Glutamatergic neuron (in vitro differentiated cells): ENCODE measurements around the gene ESYT1. TPM values are rescaled to one million over a fixed set of nuclear protein-coding genes. Genes with fewer than 3 reads are reported as not detected.
A peak's percentile ranks its signal among the peaks of the same experiment; 100 is the strongest.

Experiments
- DNase-seq: peaks from one replicate; pipeline ENCODE4 v3.0.0; 2022
- H3K27ac Mint-ChIP-seq: one replicate; pipeline ENCODE4 v1.8.0; 2020; ENCODE audit warnings: mild to moderate bottlenecking, mixed read lengths, inconsistent platforms; ENCODE audit not compliant: unreplicated experiment
- H3K27me3 Mint-ChIP-seq: one replicate; pipeline ENCODE4 v1.8.0; 2020; ENCODE audit warnings: mild to moderate bottlenecking, moderate library complexity, mixed read lengths, inconsistent platforms; ENCODE audit not compliant: unreplicated experiment
- H3K36me3 Mint-ChIP-seq: one replicate; pipeline ENCODE4 v1.8.0; 2020; ENCODE audit warnings: mild to moderate bottlenecking, mixed read lengths, inconsistent platforms; ENCODE audit not compliant: unreplicated experiment
- H3K4me1 Mint-ChIP-seq: one replicate; pipeline ENCODE4 v1.8.0; 2020; ENCODE audit warnings: mild to moderate bottlenecking, low read depth, mixed read lengths, inconsistent platforms; ENCODE audit not compliant: unreplicated experiment
- H3K4me3 Mint-ChIP-seq: one replicate; pipeline ENCODE4 v1.8.0; 2020; ENCODE audit warnings: mild to moderate bottlenecking, mixed read lengths, inconsistent platforms; ENCODE audit not compliant: unreplicated experiment
- H3K9me3 Mint-ChIP-seq: one replicate; pipeline ENCODE4 v1.8.0; 2020; ENCODE audit warnings: mild to moderate bottlenecking, moderate library complexity, mixed read lengths, inconsistent platforms; ENCODE audit not compliant: unreplicated experiment
- CTCF ChIP-seq: fragments of 200-600 bp; sonication (generic); IDR thresholded peaks from one replicate; pipeline ENCODE4 v1.5.0; 2021; ENCODE audit not compliant: partially characterized antibody, unreplicated experiment
- total RNA-seq: library from RNA; stranded (reverse); fragmentation: NEBNext Ultra II Directional; extraction: Animal tissue kit (Norgen Biotek cat#: 25700); gene quantifications from one replicate; pipeline ENCODE4 v1.2.1, GENCODE V29; 2021; ENCODE audit not compliant: unreplicated experiment

ESYT1 gene
- total RNA-seq, 1 donor from 2014 or later, result 144 TPM

GRCh38 chr12:56105609-56105902 lies 22.5 kb upstream of the ESYT1 start:
- H3K9me3 Mint-ChIP-seq, result peaks cover 2% of the 10 kb centered on the region
- H3K4me3 Mint-ChIP-seq, result peak overlapping the region; percentile 100
- peak overlapping the region; percentile 40 for H3K27ac Mint-ChIP-seq
- no peak for TF ChIP-seq CTCF
- H3K4me1 Mint-ChIP-seq, result peaks cover 13% of the 10 kb centered on the region
- no peaks in the 10 kb centered on the region for H3K27me3 Mint-ChIP-seq
- no peak for DNase-seq
- H3K36me3 Mint-ChIP-seq, result no peaks in the 10 kb centered on the region

DNA sequence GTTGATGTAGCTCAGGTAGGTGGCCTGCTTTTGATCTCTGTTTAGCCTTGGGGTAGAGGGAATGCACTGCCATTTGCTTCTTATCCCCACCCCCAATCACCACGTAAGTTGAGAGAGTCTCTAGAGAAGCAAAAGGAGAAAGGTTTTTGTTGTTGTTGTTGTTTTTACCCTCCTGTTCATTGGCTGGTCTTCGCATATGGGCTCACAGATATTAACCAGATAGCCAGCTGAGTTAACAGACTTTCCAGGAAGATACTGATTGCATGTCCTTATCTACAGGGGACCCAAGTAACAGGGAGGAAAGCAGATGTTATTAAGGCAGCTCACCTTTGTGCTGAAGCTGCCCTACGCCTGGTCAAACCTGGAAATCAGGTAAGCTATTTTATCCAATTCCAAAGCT lies 20.8 kb upstream of the ESYT1 start:
- H3K9me3 Mint-ChIP-seq, result peaks cover 2% of the 10 kb centered on the region
- H3K4me1 Mint-ChIP-seq, result peaks cover 13% of the 10 kb centered on the region
- H3K4me3 Mint-ChIP-seq, result peak overlapping the region; percentile 54
- TF ChIP-seq CTCF, result no peak
- no peaks in the 10 kb centered on the region for H3K27me3 Mint-ChIP-seq
- DNase-seq, result no peak
- H3K27ac Mint-ChIP-seq, result no peak overlapping the region
- H3K36me3 Mint-ChIP-seq, result no peaks in the 10 kb centered on the region

GRCh38 chr12:56110571-56110970 lies 17.5 kb upstream of the ESYT1 start:
- Mint-ChIP-seq H3K4me1 (peaks cover 8% of the 10 kb centered on the region), H3K4me3 (no peak overlapping the region), H3K9me3 (no peaks in the 10 kb centered on the region), H3K36me3 (no peaks in the 10 kb centered on the region), H3K27ac (no peak overlapping the region), H3K27me3 (peaks cover 2% of the 10 kb centered on the region)
- TF ChIP-seq CTCF, result no peak
- no peak for DNase-seq

GRCh38 chr12:56114084-56114483 lies 14.0 kb upstream of the ESYT1 start:
- Mint-ChIP-seq H3K27me3 (peaks cover 11% of the 10 kb centered on the region), H3K36me3 (no peaks in the 10 kb centered on the region), H3K9me3 (peaks cover 14% of the 10 kb centered on the region), H3K4me1 (peaks cover 10% of the 10 kb centered on the region), H3K4me3 (no peak overlapping the region), H3K27ac (no peak overlapping the region)
- no peak for TF ChIP-seq CTCF
- DNase-seq, result no peak

- DNase-seq, result no peak
- Mint-ChIP-seq H3K4me1 (peaks cover 18% of the 10 kb centered on the region), H3K4me3 (peak overlapping the region; percentile 98), H3K27me3 (peaks cover 15% of the 10 kb centered on the region), H3K9me3 (peaks cover 17% of the 10 kb centered on the region), H3K27ac (peak overlapping the region; percentile 99), H3K36me3 (no peaks in the 10 kb centered on the region)
- TF ChIP-seq CTCF, result no peak
These were observed 12.7 kb upstream of the ESYT1 start for GRCh38 chr12:56115329-56115728.
